ENCODE results near the gene ZNF219.

Gene ZNF219

DNA sequence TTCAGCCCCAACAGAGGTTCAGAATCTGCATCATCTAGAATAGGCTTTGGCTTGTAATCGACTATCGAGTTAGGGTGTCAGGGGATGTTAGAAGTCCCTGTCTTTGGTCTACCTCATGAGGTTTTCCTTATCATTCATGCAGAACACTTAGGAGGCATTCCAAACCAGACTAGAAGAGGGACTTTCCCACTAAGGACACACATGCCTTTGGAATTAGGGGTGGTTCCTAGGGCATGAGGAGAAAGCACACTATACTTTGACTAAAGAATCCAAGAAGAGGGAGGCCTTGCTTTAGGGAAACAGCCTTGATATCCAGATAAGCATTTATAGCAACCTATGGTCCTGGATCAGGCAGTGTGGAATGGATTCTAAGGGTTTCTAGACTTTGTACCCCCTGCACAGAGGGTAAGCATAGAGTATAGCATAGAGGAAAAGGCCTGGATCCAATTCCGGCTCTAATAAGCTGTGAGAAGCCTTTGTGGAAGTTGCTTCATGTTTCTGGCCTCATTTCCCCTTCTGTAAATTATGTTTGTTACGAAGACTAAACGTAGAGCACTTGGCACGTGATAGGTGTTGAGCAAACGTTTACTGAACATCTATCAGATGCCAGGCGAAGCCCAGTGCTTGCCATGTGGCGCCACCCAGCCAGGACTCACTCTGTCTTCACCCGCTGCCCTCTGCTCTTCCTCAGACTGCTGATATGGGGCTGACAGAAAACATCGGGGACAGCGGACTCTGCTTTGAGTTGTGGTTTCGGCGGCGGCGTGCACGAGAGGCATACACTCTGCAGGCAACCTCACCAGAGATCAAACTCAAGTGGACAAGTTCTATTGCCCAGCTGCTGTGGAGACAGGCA lies 13.2 kb downstream of the ZNF219 start:
- no peak for DNase-seq

- DNase-seq: no peak
Measured at GRCh38 chr14:21084396-21084795, 14.1 kb downstream of the ZNF219 start.

DNA sequence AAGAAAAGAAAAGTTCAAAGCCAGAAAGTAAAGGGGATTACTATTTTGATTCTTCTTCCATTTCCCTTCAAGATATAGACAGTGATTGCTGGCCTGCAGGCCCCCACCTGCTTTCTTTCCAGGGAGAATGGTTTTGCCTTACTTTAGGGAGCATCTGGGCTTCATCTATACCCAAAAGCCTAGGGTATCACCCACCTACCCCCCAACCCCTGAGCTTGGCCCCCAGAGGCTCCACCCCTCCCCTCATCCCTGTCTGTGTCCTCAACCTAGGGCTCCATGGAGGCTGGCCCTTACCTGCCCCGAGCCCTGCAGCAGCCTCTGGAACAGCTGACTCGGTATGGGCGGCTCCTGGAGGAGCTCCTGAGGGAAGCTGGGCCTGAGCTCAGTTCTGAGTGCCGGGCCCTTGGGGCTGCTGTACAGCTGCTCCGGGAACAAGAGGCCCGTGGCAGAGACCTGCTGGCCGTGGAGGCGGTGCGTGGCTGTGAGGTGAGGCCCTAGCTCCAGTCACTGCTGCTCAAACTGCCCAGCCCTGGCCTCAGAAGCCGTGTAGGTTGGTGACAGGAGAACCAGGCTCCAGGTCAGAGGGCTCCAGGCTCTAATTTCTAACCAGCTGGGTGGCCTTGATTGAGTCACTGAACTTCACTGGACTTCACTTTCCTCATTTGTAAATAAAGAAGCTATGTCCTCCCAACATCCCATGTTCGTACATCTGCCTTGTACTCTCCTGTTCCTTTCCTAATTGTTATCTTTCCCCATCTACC lies 14.7 kb downstream of the ZNF219 start:
- DNase-seq: no peak

DNA sequence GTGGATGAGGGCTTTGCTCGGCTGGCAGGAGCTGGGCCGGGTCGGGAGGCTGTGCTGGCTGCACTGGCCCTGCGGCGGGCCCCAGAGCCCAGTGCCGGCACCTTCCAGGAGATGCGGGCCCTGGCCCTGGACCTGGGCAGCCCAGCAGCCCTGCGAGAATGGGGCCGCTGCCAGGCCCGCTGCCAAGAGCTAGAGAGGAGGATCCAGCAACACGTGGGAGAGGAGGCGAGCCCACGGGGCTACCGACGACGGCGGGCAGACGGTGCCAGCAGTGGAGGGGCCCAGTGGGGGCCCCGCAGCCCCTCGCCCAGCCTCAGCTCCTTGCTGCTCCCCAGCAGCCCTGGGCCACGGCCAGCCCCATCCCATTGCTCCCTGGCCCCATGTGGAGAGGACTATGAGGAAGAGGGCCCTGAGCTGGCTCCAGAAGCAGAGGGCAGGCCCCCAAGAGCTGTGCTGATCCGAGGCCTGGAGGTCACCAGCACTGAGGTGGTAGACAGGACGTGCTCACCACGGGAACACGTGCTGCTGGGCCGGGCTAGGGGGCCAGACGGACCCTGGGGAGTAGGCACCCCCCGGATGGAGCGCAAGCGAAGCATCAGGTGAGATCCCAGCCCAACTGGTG lies 16.8 kb downstream of the ZNF219 start:
- no peak for DNase-seq

DNA sequence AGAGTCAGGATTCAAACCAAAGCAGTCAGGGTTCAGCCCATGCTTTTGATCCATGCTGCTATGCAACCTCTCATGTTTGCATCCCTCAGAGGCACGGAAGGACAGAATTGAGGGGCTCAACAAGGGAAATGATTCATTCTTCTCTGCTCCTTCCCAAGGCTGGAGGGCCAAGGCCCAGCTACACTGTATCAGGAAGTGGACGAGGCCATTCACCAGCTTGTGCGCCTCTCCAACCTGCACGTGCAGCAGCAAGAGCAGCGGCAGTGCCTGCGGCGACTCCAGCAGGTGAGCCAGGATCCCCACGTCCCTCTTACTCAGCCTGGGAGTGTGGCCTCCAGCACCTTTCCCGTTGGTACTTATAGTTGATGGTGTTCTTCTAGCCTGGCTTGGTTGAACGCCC lies 19.7 kb downstream of the ZNF219 start:
- DNase-seq: no peak

DNA sequence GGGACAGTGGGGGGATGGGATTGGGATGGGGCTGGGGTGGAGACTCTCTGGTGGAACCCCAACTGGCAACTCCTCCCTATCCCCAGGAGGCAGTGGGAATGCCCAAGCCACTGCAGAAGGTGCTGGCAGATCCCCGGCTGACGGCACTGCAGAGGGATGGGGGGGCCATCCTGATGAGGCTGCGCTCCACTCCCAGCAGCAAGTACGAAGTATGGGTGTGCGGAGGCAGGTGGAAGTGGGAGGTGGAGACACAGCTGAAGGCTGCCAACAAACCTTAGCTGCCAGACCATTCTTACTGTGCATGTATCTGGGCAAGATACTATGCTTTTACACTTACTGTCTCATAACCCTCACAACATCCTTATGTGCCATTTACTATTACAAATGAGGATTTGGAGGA lies 20.2 kb downstream of the ZNF219 start:
- DNase-seq: no peak

GRCh38 chr14:21077672-21078071 lies 20.8 kb downstream of the ZNF219 start:
- no peak for DNase-seq

DNA sequence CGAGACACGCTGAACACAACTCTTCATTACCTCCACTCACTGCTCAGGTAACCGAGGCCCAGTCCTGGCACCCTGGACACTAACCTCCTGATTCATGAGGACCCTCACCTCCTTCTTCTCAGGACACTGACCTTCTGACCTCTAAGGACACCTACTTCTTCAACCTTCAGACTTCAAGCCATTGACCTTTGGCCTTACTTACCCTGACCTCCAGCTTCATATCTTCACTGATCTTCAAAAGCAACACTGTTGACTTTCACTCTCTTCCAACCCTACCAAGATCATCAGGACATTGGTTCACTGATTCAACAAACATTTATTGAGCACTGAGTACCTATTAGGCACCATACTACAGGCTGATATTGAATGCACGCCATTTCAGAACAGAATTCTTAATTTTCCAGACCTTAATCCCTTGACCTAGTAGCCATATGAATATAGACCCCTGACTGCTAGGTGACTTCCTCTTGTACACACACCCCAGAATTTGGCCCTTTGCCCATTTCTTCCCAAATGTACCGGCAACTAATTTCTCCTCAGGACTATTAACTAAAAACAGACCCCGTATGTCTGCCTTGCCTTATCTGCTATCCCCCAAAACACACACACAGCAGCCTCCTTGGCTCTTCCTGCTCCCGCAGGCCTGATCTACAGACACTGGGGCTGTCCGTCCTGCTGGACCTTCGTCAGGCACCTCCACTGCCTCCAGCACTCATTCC lies 22.6 kb downstream of the ZNF219 start:
- DNase-seq: no peak

- no peak for DNase-seq
Measured at GRCh38 chr14:21074398-21075272, 23.8 kb downstream of the ZNF219 start.

GRCh38 chr14:21073921-21074320 lies 24.5 kb downstream of the ZNF219 start:
- DNase-seq: no peak

GRCh38 chr14:21072781-21073339 lies 25.6 kb downstream of the ZNF219 start:
- DNase-seq: no peak

GRCh38 chr14:21072031-21072473 lies 26.4 kb downstream of the ZNF219 start:
- DNase-seq: no peak

DNA sequence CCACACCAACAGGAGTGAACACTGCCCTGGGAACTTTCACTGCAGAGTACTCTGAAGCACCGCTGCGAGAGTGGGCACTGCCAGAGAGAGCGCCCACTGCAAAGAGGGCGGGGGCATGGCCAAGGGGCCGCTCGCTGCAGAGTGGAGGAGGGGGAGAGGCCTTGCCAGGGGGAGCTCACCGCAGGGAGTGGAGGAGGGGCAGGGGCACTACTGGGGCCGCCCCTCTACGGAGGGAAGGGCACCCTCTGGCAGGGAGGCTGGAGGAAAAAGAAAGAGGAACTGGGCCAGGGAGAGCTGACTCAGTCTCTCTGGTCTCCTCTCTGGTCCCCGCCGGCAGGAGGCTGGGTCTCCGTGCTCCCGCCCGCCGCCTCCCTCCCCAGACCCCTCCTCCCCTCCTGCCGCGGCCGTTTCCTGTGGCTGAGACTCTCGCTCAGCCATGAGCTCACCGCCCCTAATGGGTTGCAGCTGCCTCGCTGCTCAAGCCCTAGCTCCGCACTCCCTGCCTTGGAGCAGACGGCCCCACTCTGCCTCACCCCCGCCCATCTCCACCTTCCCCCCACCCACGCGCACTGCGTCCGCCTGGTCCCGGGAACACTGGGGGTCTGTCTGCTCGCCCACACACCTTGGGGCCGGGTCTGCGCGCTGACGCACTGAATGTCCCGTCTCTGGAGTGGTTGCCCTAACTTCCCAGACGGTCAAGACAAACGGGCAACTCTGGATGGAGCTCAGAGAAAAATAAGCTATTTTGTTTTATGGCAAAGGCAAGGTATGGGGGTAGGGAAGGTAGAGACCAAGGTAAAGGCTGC lies 27.0 kb downstream of the ZNF219 start:
- DNase-seq: peak; percentile 58

GRCh38 chr14:21070610-21071224 lies 27.7 kb downstream of the ZNF219 start:
- no peak for DNase-seq

GRCh38 chr14:21070083-21070609 lies 28.3 kb downstream of the ZNF219 start, which contains the start of gene ARHGEF40:
ARHGEF40 (plus strand) TSS chr14:21070304; CDS start chr14:21070397, 93 bp downstream.
- no peak for DNase-seq

DNA sequence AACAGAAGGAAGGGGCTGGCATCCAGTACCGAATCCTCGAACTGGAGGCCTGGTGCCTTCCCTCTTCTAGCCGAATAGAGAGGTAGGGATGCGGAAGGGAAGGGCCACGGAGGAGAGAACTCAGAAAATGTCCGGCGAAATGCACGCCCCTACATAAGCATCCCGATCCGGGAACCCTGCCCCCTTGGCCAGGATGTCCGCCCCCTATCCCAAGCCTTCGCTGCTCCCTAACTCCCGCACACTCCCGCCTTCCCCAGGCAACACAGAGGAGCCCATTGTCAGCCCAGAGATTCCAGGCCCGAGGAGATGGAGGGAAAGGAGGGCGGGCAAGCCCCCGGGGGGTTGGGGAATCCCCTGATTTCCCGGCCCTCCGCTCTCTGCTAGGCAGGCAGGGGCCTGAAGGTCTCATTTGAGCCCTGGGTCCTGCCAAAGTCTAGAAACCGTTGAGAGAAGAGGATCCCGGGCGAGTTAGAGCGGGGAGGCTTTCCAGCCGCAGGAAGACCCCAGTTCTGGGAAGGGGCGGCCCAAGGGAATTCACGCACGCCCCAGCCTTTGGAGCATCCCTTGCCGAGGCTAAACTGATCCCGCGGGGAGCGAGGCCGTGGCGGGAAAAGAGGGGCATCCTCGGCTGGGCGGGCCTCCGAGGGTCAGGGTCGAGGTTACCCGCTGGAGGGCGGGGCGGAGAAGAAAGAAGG lies 28.9 kb downstream of the ZNF219 start:
- peak; percentile 34 for DNase-seq

- peak; percentile 69 for DNase-seq
Measured at GRCh38 chr14:21068521-21069387, 29.7 kb downstream of the ZNF219 start.

DNA sequence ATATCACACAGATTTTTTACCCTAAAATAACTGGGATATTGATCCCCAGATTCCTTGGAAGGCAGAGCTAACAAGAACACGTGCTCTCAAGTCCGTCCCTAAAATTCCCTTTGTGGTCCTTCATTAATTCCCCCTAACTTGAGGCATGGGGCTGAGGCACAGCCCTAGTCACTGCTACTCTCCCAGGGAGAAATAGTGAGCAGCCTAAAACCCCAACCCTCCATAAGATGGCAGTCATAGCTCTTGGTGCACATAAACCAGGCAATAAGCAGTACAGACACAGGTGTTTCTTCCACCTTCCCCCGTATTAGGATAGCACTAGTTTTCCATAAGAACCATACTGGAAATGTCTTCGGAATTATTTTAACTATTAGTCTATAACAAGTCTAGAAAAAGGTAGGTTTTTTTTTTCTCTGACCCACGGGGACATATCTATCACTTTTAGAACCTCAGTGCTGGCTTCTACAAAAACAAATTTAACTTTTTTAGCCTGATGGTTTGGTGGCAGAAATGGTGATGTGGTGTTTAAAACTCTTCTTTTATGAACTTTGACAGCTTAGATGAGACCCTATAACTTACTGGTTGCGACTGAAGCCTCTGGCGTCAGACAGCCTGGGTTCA lies 31.5 kb downstream of the ZNF219 start:
- DNase-seq: peak; percentile 11

All from NCI-H748 treated with DMSO at 0.1 percent for 48 hours (cell line).